Limb (tissue), 2 donors: Measurements from ENCODE around the gene MYL11.
"Not testable (repeated sequence)": the region's sequence is repeated elsewhere in the genome, so short reads cannot be mapped to it uniquely, and the experiment has no call there.

ENCODE experiments used
- DNase-seq, 2 donors: peaks; one replicate each; pipeline ENCODE4 v3.0.0-alpha.2; 2016; ENCODE audit errors: extremely low spot score in 2 of 2

The MYL11 gene

GRCh38 chr16:30374538-30374937 is at the start of gene MYL11:
TSS of gene MYL11 (plus strand) at chr16:30374802. CDS start at chr16:30374858, 56 bp downstream.
- DNase-seq = no peak

DNA sequence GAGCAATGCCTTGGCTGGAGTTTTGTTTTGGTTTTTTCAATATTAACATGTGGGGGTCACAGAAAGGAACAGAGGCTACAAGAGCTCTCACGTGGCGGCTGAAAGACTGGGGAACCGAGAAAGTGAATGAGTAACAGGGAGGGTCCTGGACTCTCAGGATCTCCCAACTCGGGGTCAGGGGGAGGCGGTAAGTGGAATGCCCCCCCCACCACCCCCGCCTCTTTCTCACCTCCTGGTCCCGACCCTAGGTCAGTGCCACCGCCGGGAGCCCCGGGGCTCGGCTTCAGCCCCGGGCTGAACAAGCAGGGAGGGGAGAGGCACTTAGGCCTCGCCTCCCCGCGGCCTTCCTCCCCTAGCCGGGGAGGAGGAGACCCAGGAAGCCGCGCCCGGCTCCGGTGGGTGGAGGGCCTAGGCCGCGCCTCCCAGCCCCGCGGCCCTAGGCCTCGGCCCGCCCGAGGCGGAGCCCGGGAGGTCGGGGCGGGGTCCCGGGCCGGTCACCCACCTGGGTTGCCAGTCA is 40.1 kb upstream of the MYL11 start:
- peak in 1 of 2 donors; percentile 77 for DNase-seq

DNA sequence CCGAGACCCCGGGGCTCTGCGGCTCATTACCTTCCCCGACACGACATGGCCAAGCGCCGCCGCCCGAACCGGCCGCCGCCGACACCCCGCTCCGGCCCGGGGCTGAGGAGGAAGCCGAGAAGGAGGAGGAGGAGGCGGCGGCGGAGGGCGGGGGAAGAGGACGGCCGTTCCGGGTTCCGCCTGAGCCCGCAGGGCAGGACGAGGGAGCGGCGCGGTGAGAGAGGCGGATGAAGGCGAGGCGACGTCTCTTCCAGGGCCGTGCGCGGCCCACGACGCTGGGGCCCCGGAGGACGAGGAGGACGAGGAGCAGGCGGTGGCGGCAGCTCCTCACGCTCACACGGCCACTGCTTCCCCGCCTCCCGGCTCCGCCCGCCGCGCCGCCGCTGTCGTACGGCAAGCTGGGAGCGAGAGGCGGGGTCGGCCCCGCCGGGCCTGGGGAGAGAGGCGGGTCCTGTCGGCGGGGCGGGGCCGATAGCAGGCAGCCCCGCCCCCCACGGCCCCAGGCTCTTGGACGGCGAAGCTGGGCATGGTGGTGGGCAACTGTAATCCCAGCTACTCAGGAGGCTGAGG is 39.5 kb upstream of the MYL11 start:
- DNase-seq = peak; percentile 48 to 87

GRCh38 chr16:30335598-30336474 is 38.8 kb upstream of the MYL11 start:
- DNase-seq = peak in 1 of 2 donors; percentile 29

- DNase-seq = not testable (repeated sequence)
Observed at GRCh38 chr16:30337964-30338357, 36.6 kb upstream of the MYL11 start.

DNA sequence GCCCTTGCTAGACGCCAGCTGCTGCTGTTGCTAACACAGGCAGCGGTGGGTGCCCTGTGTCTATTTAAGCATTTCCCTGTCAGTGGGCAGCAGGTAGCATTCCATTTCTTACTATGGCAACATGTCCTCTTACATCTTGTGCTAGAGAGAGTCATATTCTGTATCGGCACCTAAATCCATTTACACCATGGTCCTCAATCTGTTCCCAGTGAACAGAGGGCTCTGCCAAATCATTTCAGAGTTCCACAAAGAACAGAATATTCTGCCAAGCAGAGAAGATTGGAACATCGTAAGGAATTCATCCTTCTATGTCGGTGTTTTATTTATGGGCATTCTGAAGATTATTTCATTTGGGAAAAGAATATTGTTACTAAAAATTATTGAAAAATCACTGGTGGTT is 35.9 kb upstream of the MYL11 start:
- not testable (repeated sequence) for DNase-seq

DNA sequence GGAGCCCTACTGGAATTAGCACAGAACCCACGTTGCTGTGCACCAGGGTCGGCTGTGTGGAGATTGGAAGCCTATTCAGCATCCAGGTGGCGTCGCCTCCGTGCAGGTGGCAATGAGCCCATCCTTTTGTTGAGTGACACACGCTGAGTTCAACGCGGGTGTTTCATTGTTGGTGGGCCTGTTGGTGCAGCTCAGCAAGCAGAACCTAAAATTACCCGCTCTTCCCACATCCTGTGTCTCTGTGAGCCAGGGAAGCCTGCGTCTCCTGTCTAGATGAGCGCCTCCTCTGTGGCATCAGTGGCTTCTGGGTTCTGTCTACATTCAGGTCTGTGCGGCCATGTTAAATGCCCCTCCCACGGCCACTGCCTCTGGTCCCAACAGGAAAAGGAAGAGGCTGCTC is 34.0 kb upstream of the MYL11 start:
- no peak for DNase-seq

- DNase-seq = not testable (repeated sequence)
Observed at GRCh38 chr16:30341971-30342370, 32.6 kb upstream of the MYL11 start.

DNA sequence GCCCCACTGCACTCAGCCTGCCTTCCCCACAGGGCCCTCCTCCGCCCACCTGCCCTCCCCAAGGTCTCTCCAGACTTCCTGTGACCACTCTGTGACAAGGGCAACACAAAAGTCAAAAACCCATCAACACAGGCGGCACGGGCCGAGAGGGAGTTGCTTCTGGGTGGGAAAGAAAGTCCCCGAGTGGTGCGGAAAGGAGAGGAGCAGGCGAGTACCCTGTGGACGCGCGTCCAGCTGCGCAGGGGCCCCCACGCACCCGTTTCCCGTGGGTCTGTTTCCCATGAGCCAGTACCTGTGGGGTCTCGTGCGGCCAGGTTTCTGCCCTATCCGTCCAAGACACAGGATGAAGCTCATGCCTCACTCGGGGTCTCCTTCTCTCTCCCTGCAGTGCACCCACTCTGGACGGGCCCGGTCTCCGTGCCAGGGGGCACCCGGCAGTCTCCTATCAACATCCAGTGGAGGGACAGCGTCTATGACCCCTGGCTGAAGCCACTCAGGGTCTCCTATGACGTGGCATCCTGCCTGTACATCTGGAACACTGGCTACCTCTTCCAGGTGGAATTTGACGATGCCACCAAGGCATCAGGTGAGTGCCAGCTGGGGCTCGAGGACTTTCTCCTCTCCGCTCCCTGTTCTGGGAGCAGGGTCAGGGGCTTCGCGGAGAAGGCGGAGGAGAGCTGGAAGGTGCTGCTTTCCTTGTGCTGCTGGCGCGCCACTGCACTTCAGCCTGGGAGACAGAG is 31.7 kb upstream of the MYL11 start:
- DNase-seq = no peak

DNA sequence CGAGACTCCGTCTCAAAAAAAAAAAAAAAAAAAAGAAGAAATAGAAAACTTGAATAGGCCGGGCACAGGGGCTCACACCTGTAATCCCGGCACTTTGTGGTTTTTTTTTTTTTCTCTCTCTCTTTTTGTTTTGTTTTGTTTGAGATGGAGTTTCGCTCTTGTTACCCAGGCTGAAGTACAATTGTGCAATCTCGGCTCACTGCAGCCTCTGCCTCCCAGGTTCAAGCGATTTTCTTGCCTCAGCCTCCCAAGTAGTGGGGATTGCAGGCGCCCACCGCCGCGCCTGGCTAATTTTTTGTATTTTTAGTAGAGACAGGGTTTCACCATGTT is 31.1 kb upstream of the MYL11 start:
- not testable (repeated sequence) for DNase-seq

- no peak for DNase-seq
Observed at GRCh38 chr16:30346286-30346685, 28.3 kb upstream of the MYL11 start.

GRCh38 chr16:30348113-30348512 is 26.5 kb upstream of the MYL11 start:
- no peak for DNase-seq

GRCh38 chr16:30348929-30349328 is 25.7 kb upstream of the MYL11 start:
- DNase-seq = no peak

DNA sequence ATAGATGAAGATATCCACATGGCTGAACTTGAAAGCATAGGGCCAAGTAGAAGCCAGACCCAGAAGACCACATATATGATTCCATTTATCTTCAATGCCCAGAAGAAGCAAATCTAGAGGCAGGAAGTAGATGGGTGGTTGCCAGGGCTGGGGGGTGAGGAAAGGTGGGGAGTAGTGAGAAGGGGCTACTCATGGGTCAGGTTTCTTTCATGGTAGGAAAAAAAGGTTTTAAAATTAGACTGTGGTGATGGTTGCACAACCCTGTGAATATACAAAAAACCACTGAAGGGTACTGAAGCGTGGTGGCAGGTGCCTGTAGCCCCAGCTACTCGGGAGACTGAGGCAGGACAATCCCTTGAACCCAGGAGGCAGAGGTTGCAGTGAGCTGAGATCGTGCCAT is 24.9 kb upstream of the MYL11 start:
- DNase-seq = no peak

GRCh38 chr16:30350134-30350871 is 24.3 kb upstream of the MYL11 start:
- no peak for DNase-seq

GRCh38 chr16:30351001-30351441 is 23.6 kb upstream of the MYL11 start:
- DNase-seq = no peak

- no peak for DNase-seq
Observed at GRCh38 chr16:30351586-30352419, 22.8 kb upstream of the MYL11 start.

DNA sequence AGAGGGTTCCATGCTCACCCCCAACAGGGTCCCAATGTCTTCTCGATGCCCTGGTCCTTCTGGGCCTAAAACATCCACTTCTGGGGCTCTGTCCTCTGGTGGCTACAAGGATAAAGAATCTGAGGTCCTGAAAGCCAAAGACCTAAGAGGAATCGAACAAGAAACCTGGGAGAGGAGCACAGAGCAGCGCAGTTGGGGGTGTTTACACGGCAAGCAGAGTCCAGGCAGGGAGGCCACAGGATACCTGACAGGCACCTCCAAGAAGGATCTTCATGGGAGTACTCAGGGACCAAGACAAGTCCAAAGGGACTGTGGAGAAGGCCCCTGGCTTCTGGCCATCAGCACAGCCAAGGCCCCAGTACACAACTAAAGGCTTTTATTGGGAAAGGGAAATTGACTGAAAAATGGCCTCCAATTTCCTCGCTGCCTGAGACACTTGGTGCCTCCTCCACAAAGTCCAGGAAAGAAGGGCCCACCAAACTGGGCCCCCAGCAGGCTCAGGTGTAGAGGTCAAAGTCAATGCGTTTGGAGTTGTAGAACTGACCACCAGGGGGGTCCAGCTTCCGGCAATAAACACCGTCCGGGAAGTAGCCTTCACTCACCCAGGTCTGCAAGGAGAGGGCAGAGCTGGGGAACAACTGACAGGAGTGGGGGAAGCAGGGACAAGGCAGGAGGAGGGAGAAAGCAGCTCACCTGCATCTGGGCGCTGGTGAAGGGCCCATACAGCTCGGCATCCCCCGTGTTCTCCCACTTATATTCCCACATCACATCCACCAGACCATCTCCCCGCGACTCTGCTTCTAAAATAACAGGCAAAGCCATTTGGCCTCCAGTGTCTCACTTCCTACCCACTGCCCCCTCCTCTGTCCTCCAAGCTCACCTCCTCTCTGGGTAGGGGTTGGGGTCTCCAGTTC is 21.9 kb upstream of the MYL11 start:
- DNase-seq = no peak

DNA sequence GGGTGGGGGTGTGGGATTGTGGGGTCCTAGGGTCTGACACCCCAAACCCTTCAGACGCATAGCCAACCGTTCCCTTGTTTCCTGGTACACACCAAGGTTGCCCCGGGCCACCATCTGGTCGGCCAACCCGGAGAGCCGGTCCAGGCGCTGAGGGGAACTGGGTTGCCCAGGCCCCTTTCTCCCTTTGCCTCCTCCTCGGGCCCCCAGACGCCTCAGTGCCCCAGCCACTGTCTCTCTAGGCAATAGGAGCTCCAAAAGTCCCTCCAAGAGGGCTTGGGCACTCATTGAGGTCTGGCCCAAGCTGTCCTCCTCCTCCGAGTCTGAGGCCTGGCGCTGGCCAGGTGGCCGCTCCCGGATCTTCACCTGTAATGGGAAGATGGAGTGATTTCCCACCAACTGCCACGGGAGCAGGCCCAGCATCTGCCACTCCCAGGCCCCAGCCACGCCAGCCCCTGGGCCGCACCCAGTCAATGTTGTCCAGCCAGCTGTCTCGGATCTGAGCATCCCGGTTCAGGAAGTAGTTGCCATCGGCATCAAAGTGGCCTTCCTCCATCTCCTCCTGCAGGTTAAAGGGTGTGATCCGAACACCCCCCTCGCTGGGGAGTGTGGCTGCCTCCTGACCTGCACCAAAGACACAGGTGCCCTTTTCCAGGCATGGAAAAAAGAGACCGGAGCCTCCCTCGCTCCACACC is 21.0 kb upstream of the MYL11 start:
- no peak for DNase-seq
